Esophagus muscularis mucosa (tissue), 4 donors: Measurements from ENCODE around the gene INAVA. TPM values are rescaled to one million over a fixed set of nuclear protein-coding genes. Genes with fewer than 3 reads are reported as not detected.

ENCODE experiments used
- DNase-seq: peaks from one replicate; pipeline ENCODE4 v3.0.0-alpha.2; 2017; ENCODE audit errors: extremely low spot score
- H3K27ac ChIP-seq, 4 donors: fragments of 200-600 bp; sonication (generic); replicated peaks in 1 of 4; 1 replicate in 3 of 4; 2 replicates in 1 of 4; pipeline ENCODE4 v1.5.1; 2016 to 2019; ENCODE audit warnings: mild to moderate bottlenecking in 1 of 4
- H3K27me3 ChIP-seq, 4 donors: fragments of 200-600 bp; sonication (generic); one replicate each; pipeline versions ENCODE4 v1.5.1 to v1.6.0; 2016 to 2019
- H3K36me3 ChIP-seq, 4 donors: fragments of 200-600 bp; sonication (generic); one replicate each; pipeline ENCODE4 v1.5.1; 2016 to 2019
- H3K4me1 ChIP-seq, 4 donors: fragments of 200-600 bp; sonication (generic); one replicate each; pipeline ENCODE4 v1.5.1; 2016 to 2019
- H3K4me3 ChIP-seq, 4 donors: fragments of 200-600 bp; sonication (generic); 1 replicate in 2 of 4; 2 replicates in 2 of 4; pipeline ENCODE4 v1.5.1; 2016 to 2019; ENCODE audit warnings: mild to moderate bottlenecking in 4 of 4, moderate library complexity in 1 of 4
- H3K9me3 ChIP-seq, 4 donors: fragments of 200-600 bp; sonication (generic); 1 replicate in 3 of 4; 2 replicates in 1 of 4; pipeline ENCODE4 v1.5.1; 2016 to 2019
- CTCF ChIP-seq, 3 experiments: fragments of 200-600 bp in 2 of 3; fragments of 450-650 bp in 1 of 3; sonication (generic) in 2 of 3; IDR thresholded peaks; one replicate each; pipeline ENCODE4 v1.5.1; 2017 to 2019; ENCODE audit warnings: antibody characterized with exemption in 3 of 3, mild to moderate bottlenecking in 2 of 3, moderate library complexity in 1 of 3
- EP300 ChIP-seq: sonication (generic); formaldehyde crosslinking; IDR thresholded peaks from one replicate; pipeline ENCODE4 v1.6.1; 2017; ENCODE audit warnings: antibody characterized with exemption
- POLR2A ChIP-seq: fragments of 450-650 bp; IDR thresholded peaks from one replicate; pipeline ENCODE4 v1.6.1; 2017; ENCODE audit warnings: antibody characterized with exemption, moderate library complexity, mild to moderate bottlenecking, low read depth
- POLR2AphosphoS5 ChIP-seq, 2 donors: sonication (generic); formaldehyde crosslinking; IDR thresholded peaks; one replicate each; pipeline ENCODE4 v1.6.1; 2017; ENCODE audit warnings: antibody characterized with exemption in 2 of 2
- WGBS: methylation state at CpG from one replicate; pipeline ENCODE4 v1.1.5; 2018; 5-methylcytosine and 5-hydroxymethylcytosine counted together
- intact Hi-C: fragments of 100-400 bp; cut with DNase I; formaldehyde crosslinking; loops from one replicate; pipeline ENCODE4 v1.15.1; 2023
- total RNA-seq, 4 donors: library from RNA; depleted of rRNA; stranded (reverse); fragments of >200 nt; gene quantifications; one replicate each; pipeline versions ENCODE4 v1.1.0 to v1.2.1, GENCODE V29; 2016

Gene INAVA
- total RNA-seq, 4 donors from 2014 or later = 0.63 TPM; not detected in 3

DNA sequence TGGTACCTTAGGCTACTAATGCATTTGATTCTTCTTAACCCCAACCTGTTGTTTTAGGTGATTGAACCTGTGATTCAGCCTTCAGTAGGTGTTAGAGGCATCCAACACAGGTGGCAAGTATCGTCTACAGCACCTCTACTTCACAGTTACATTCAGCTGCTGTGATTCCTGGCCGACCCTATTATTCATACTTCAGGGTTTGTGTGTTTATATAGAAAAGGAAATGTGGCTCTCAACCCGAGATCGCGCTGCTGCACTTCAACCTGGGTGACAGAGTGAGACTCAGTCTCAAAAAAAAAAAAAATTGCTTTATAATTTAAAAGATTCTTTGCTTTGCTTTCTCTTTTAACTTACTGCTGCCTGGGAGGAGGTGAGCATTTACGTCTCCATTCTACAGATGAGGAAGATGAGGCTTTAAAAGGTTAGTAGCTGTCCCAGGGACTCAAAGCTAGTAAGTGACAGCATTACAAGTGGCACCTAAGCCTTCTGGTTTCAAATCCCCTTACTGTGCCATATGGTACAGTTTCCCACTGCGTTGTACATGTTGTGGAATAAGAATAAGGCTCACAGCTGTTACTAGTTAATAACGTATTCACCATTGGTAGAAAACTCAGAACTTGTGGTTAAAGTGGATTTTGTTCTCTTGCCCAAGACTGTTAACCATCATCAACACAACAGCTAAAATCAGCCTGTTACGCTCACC lies 31.8 kb upstream of the INAVA start:
- intact Hi-C loops = no loop called here

DNA sequence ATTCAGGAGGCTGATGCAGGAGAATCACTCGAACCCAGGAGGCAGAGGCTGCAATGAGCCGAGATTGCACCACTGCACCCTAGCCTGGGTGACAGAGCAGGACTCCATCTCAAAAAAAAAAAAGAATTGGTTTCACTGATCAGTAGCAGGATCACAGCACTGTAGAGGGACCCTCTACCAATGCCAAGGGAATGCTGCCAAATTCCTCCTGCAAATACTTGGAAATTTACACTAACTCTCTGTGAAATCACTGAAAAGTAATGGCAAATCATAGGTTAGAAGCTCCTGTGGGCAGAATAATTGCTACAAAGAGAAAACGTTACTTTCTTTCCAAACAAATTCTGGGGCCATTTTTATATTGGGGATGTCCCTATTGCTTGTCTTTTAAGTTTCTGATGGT lies 28.6 kb upstream of the INAVA start:
- TF ChIP-seq CTCF (IDR thresholded peaks at IDR 0.05) (no peak), POLR2AphosphoS5 (IDR thresholded peaks at IDR 0.05) (no peak), POLR2A (no peak), EP300 (no peak)
- Histone ChIP-seq H3K27ac (no peak overlapping the region), H3K36me3 (peaks cover 4 to 19% (median 15%) of the 10 kb centered on the region in 4 donors), H3K9me3 (no peaks in the 10 kb centered on the region), H3K4me3 (no peak overlapping the region), H3K27me3 (peaks cover 0 to 29% (median 2%) of the 10 kb centered on the region in 4 donors), H3K4me1 (peaks cover 0 to 7% (median 2%) of the 10 kb centered on the region in 4 donors)
- WGBS = 78% methylated on average over 3 of the region's 3 CpGs
- intact Hi-C loops = no loop called here
- DNase-seq = no peak

More for the DNA sequence above, 31.8 kb upstream of the INAVA start:
- Histone ChIP-seq H3K4me1 (peaks cover 0 to 7% (median 2%) of the 10 kb centered on the region in 4 donors), H3K27me3 (peaks cover 0 to 6% (median 1%) of the 10 kb centered on the region in 4 donors), H3K36me3 (peaks cover 7 to 35% (median 20%) of the 10 kb centered on the region in 4 donors), H3K4me3 (no peak overlapping the region), H3K9me3 (no peaks in the 10 kb centered on the region), H3K27ac (no peak overlapping the region)
- no peak for DNase-seq
- 81% methylated on average over 9 of the region's 9 CpGs for WGBS
- TF ChIP-seq CTCF (IDR thresholded peaks at IDR 0.05) = no peak
- TF ChIP-seq EP300 = no peak
- TF ChIP-seq POLR2AphosphoS5 (IDR thresholded peaks at IDR 0.05) = no peak
- no peak for TF ChIP-seq POLR2A

DNA sequence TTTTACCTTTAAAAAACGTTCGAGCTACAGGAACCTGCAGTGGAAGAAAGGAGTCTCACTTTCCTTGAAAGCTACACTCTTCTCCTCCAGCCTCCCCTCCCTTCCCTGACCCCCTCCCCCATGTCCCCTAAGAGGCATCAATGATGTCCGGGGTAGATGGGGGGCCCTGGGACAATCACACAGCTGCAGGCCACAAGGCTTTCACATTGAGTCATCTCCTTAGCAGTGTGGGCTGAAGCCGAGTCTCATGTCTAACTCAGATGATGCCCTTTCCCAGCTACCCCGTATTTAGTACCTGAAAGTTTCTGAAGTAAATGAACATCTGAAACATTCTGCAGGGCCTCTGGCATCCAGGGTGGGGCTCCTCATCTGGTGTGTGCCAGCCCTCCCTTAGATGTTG lies 28.2 kb upstream of the INAVA start:
- TF ChIP-seq POLR2A (no peak), CTCF (IDR thresholded peaks at IDR 0.05) (no peak), EP300 (no peak), POLR2AphosphoS5 (IDR thresholded peaks at IDR 0.05) (no peak)
- WGBS = 50% methylated on average over 5 of the region's 5 CpGs
- H3K9me3 ChIP-seq = no peaks in the 10 kb centered on the region
- H3K4me1 ChIP-seq = peaks cover 0 to 7% (median 2%) of the 10 kb centered on the region in 4 donors
- no peak overlapping the region for H3K4me3 ChIP-seq
- peaks cover 0 to 33% (median 4%) of the 10 kb centered on the region in 4 donors for H3K27me3 ChIP-seq
- intact Hi-C loops = no loop called here
- no peak for DNase-seq
- H3K36me3 ChIP-seq = peaks cover 4 to 19% (median 15%) of the 10 kb centered on the region in 4 donors
- H3K27ac ChIP-seq = no peak overlapping the region

GRCh38 chr1:200867018-200867811 lies 27.5 kb upstream of the INAVA start:
- H3K9me3 ChIP-seq = no peaks in the 10 kb centered on the region

More at GRCh38 chr1:200867018-200867811, 27.5 kb upstream of the INAVA start:
- peaks cover 0 to 40% (median 6%) of the 10 kb centered on the region in 4 donors for H3K27me3 ChIP-seq
- no peak for TF ChIP-seq POLR2A
- TF ChIP-seq POLR2AphosphoS5 (IDR thresholded peaks at IDR 0.05) = no peak
- no peak for TF ChIP-seq CTCF (IDR thresholded peaks at IDR 0.05)
- TF ChIP-seq EP300 = no peak
- 63% methylated on average over 11 of the region's 11 CpGs for WGBS
- no peak overlapping the region for H3K27ac ChIP-seq
- intact Hi-C loops = no loop called here
- peaks cover 4 to 19% (median 15%) of the 10 kb centered on the region in 4 donors for H3K36me3 ChIP-seq
- H3K4me1 ChIP-seq = peaks cover 0 to 7% (median 2%) of the 10 kb centered on the region in 4 donors
- DNase-seq = no peak
- no peak overlapping the region for H3K4me3 ChIP-seq
